SK-N-SH (cell line): ENCODE data around the gene CCDC138.

Experiments used
- CTCF ChIP-seq: fragments of 200-600 bp; sonication (generic); IDR thresholded peaks from 2 replicates; pipeline ENCODE4 v1.6.1; 2017; ENCODE audit warnings: antibody characterized with exemption, mild to moderate bottlenecking, moderate library complexity
- ELF1 ChIP-seq: IDR thresholded peaks from 2 replicates; pipeline ENCODE4 v1.4.0; 2012
- EP300 ChIP-seq, 2 experiments: IDR thresholded peaks; 2 replicates each; pipeline versions ENCODE4 v1.4.0 to v1.6.1; 2012; ENCODE audit warnings: borderline replicate concordance in 1 of 2, low read depth in 1 of 2, low read length in 1 of 2
- GATA2 ChIP-seq: sonication (generic); formaldehyde crosslinking; IDR thresholded peaks from 2 replicates; pipeline ENCODE4 v1.5.0; 2020; ENCODE audit warnings: mild to moderate bottlenecking, missing genetic modification reagents
- MXI1 ChIP-seq: IDR thresholded peaks from 2 replicates; pipeline ENCODE4 v1.6.1; 2012; ENCODE audit warnings: mild to moderate bottlenecking, low read depth, low read length, improper control_type of control experiment
- NFIC ChIP-seq: IDR thresholded peaks from 2 replicates; pipeline ENCODE4 v1.4.0; 2012; ENCODE audit warnings: borderline replicate concordance
- POLR2AphosphoS5 ChIP-seq: IDR thresholded peaks from 2 replicates; pipeline ENCODE4 v1.6.1; 2012; ENCODE audit warnings: low read depth, low read length
- RXRA ChIP-seq: IDR thresholded peaks from 2 replicates; pipeline ENCODE4 v1.4.0; 2012; ENCODE audit warnings: low read depth, mild to moderate bottlenecking, borderline replicate concordance
- SMC3 ChIP-seq: IDR thresholded peaks from 2 replicates; pipeline ENCODE4 v1.6.1; 2012; ENCODE audit warnings: low read depth, low read length, improper control_type of control experiment
- TAF1 ChIP-seq: IDR thresholded peaks from 2 replicates; pipeline ENCODE4 v1.6.1; 2012; ENCODE audit warnings: low read depth, mild to moderate bottlenecking, low read length, moderate library complexity, borderline replicate concordance
- USF1 ChIP-seq: IDR thresholded peaks from 2 replicates; pipeline ENCODE4 v1.4.0; 2012; ENCODE audit warnings: low read depth, borderline replicate concordance
- YY1 ChIP-seq: IDR thresholded peaks from 2 replicates; pipeline ENCODE4 v1.4.0; 2012; ENCODE audit warnings: low read depth, mild to moderate bottlenecking

- no peak for TF ChIP-seq CTCF
- no peak for TF ChIP-seq POLR2AphosphoS5
- no peak for TF ChIP-seq TAF1
- TF ChIP-seq YY1 = no peak
- no peak for TF ChIP-seq EP300 (IDR thresholded peaks at IDR 0.05; ENCODE audit: borderline replicate concordance in 1 of 2, low read depth in 1 of 2, low read length in 1 of 2)
- no peak for TF ChIP-seq SMC3
- no peak for TF ChIP-seq NFIC
- no peak for TF ChIP-seq MXI1
- no peak for TF ChIP-seq ELF1
- TF ChIP-seq USF1 = no peak
- TF ChIP-seq RXRA = no peak
- no peak for TF ChIP-seq GATA2 (CRISPR knock-in tag)
Observed at GRCh38 chr2:108841506-108841905, 54.9 kb downstream of the CCDC138 start.
